SK-N-MC (cell line): ENCODE data around the gene IP6K2.

Source experiments
- DNase-seq: peaks from one replicate; pipeline ENCODE4 v3.0.0-alpha.2; 2011; ENCODE audit warnings: low read depth, low spot score
- H3K27ac ChIP-seq: fragments of 200-600 bp; sonication (generic); 2 replicates; pipeline ENCODE4 v1.5.1; 2016; ENCODE audit warnings: mixed run types
- H3K36me3 ChIP-seq: fragments of 200-600 bp; sonication (generic); 2 replicates; pipeline ENCODE4 v1.6.1; 2017; ENCODE audit warnings: antibody characterized with exemption, low read length, mixed read lengths; ENCODE audit not compliant: insufficient read depth
- H3K4me3 ChIP-seq: fragments of 200-600 bp; sonication (generic); 2 replicates; pipeline ENCODE4 v1.5.1; 2016
- H3K9ac ChIP-seq: fragments of 200-600 bp; sonication (generic); 2 replicates; pipeline ENCODE4 v1.8.0; 2017; ENCODE audit warnings: mixed run types, mixed read lengths; ENCODE audit not compliant: insufficient read length
- H3K9me3 ChIP-seq: fragments of 200-600 bp; sonication (generic); 2 replicates; pipeline ENCODE4 v1.6.1; 2017; ENCODE audit warnings: low read depth, mild to moderate bottlenecking, antibody characterized with exemption, low read length, moderate library complexity, mixed read lengths
- EZH2 ChIP-seq: fragments of 200-600 bp; sonication (generic); IDR thresholded peaks from one replicate; pipeline ENCODE4 v1.6.1; 2017; ENCODE audit warnings: antibody characterized with exemption
- FOXP2 ChIP-seq: optimal IDR thresholded peaks from 2 replicates; pipeline ENCODE3; 2011; ENCODE audit warnings: mild to moderate bottlenecking, moderate library complexity; ENCODE audit not compliant: insufficient read depth; ENCODE audit errors: extremely low read length, control extremely low read depth
- POLR2AphosphoS5 ChIP-seq: IDR thresholded peaks from 2 replicates; pipeline ENCODE4 v1.6.1; 2012; ENCODE audit warnings: mild to moderate bottlenecking, low read depth, low read length, borderline replicate concordance

The IP6K2 gene

GRCh38 chr3:48663489-48664312 is 53.3 kb downstream of the IP6K2 start:
- peak; percentile 69 for DNase-seq
- Histone ChIP-seq H3K4me3 (peak overlapping the region; percentile 83), H3K9ac (peak overlapping the region; percentile 77), H3K36me3 (no peaks in the 10 kb centered on the region), H3K27ac (peak overlapping the region; percentile 68), H3K9me3 (no peaks in the 10 kb centered on the region)
- TF ChIP-seq FOXP2 (no peak), POLR2AphosphoS5 (peak; percentile 51; the same call in 1 of the 2 replicates)

GRCh38 chr3:48662753-48663488 is 54.1 kb downstream of the IP6K2 start, which contains the start of gene CELSR3:
TSS of gene CELSR3 (minus strand) at chr3:48662886. CDS start at chr3:48662634, 252 bp downstream.
- H3K9ac ChIP-seq, result peak within 1 kb of the TSS; percentile 77
- peak; percentile 52 for DNase-seq
- H3K4me3 ChIP-seq, result peak within 1 kb of the TSS; percentile 83
- no peaks in the 10 kb centered on the region for H3K9me3 ChIP-seq
- no peaks in the 10 kb centered on the region for H3K36me3 ChIP-seq
- no peak for TF ChIP-seq FOXP2
- peak; percentile 37; the same call in 1 of the 2 replicates for TF ChIP-seq POLR2AphosphoS5
- TF ChIP-seq EZH2, result no peak
- H3K27ac ChIP-seq, result peak within 1 kb of the TSS; percentile 68

- no peaks in the 10 kb centered on the region for H3K36me3 ChIP-seq
- peak overlapping the region; percentile 83; the same call in 1 of the 2 replicates for H3K4me3 ChIP-seq
- no peak for DNase-seq
- H3K9me3 ChIP-seq, result no peaks in the 10 kb centered on the region
- TF ChIP-seq FOXP2, result no peak
- TF ChIP-seq EZH2, result no peak
- no peak for TF ChIP-seq POLR2AphosphoS5
- no peak overlapping the region for H3K27ac ChIP-seq
- H3K9ac ChIP-seq, result no peak overlapping the region
These were observed 54.8 kb downstream of the IP6K2 start for GRCh38 chr3:48662145-48662752.

- Histone ChIP-seq H3K27ac (no peak overlapping the region), H3K9me3 (no peaks in the 10 kb centered on the region), H3K9ac (no peak overlapping the region), H3K36me3 (no peaks in the 10 kb centered on the region), H3K4me3 (peak overlapping the region; percentile 71)
- DNase-seq, result no peak
- TF ChIP-seq FOXP2 (no peak), POLR2AphosphoS5 (no peak), EZH2 (no peak)
These were observed 55.4 kb downstream of the IP6K2 start for GRCh38 chr3:48661501-48662144.

GRCh38 chr3:48660800-48661400 is 56.1 kb downstream of the IP6K2 start:
- H3K9me3 ChIP-seq, result no peaks in the 10 kb centered on the region
- H3K36me3 ChIP-seq, result no peaks in the 10 kb centered on the region
- H3K4me3 ChIP-seq, result peak overlapping the region; percentile 71; the same call in 1 of the 2 replicates
- no peak overlapping the region for H3K27ac ChIP-seq
- H3K9ac ChIP-seq, result no peak overlapping the region
- TF ChIP-seq EZH2 (no peak), FOXP2 (no peak), POLR2AphosphoS5 (no peak)
- DNase-seq, result no peak

GRCh38 chr3:48656841-48657281 is 60.2 kb downstream of the IP6K2 start:
- Histone ChIP-seq H3K36me3 (no peaks in the 10 kb centered on the region), H3K4me3 (no peak overlapping the region), H3K9me3 (no peaks in the 10 kb centered on the region), H3K27ac (no peak overlapping the region), H3K9ac (no peak overlapping the region)
- DNase-seq, result no peak
- TF ChIP-seq FOXP2, result no peak
- TF ChIP-seq POLR2AphosphoS5, result no peak
- no peak for TF ChIP-seq EZH2

GRCh38 chr3:48656061-48656840 is 60.8 kb downstream of the IP6K2 start:
- Histone ChIP-seq H3K9me3 (no peaks in the 10 kb centered on the region), H3K36me3 (no peaks in the 10 kb centered on the region), H3K27ac (no peak overlapping the region), H3K4me3 (peak overlapping the region; percentile 73), H3K9ac (no peak overlapping the region)
- DNase-seq, result no peak
- TF ChIP-seq POLR2AphosphoS5, result no peak
- no peak for TF ChIP-seq EZH2
- TF ChIP-seq FOXP2, result no peak

GRCh38 chr3:48655606-48656005 is 61.4 kb downstream of the IP6K2 start:
- Histone ChIP-seq H3K36me3 (no peaks in the 10 kb centered on the region), H3K9me3 (no peaks in the 10 kb centered on the region), H3K27ac (no peak overlapping the region), H3K4me3 (peak overlapping the region; percentile 73; the same call in 1 of the 2 replicates), H3K9ac (no peak overlapping the region)
- no peak for DNase-seq
- TF ChIP-seq POLR2AphosphoS5 (no peak), EZH2 (no peak), FOXP2 (no peak)
